A673 (cell line): ENCODE measurements around the gene GCC2.

Experiments
- CTCF ChIP-seq: fragments of 300-800, 200-600 bp; sonication (generic); conservative IDR thresholded peaks from 2 replicates; pipeline ENCODE4 v1.5.1; 2017; ENCODE audit warnings: low read depth, mild to moderate bottlenecking, antibody characterized with exemption, low read length, moderate library complexity, mixed read lengths
- EZH2 ChIP-seq: fragments of 200-600 bp; sonication (generic); IDR thresholded peaks from 2 replicates; pipeline ENCODE4 v1.6.1; 2017; ENCODE audit warnings: borderline replicate concordance, low read depth, mild to moderate bottlenecking, mixed read lengths, antibody characterized with exemption, low read length; ENCODE audit not compliant: poor library complexity, severe bottlenecking

- TF ChIP-seq CTCF (no peak), EZH2 (no peak)
Measured at GRCh38 chr2:108403494-108403893, 45.5 kb upstream of the GCC2 start.
